Testis (tissue), 2 donors: ENCODE measurements around the gene CDPF1.

Experiments
- POLR2A ChIP-seq: fragments of 450-650 bp; IDR thresholded peaks from one replicate; pipeline ENCODE4 v1.6.1; 2017; ENCODE audit warnings: antibody characterized with exemption, mild to moderate bottlenecking, moderate library complexity
- TF ChIP-seq, protein P1 (sequence below), 3 experiments: fragments of 450-650 bp in 2 of 3; fragments of 200-600 bp in 1 of 3; sonication (generic) in 1 of 3; IDR thresholded peaks; one replicate each; pipeline ENCODE4 v1.5.1; 2016 to 2019; ENCODE audit warnings: antibody characterized with exemption in 3 of 3, mild to moderate bottlenecking in 2 of 3, moderate library complexity in 1 of 3

DNA sequence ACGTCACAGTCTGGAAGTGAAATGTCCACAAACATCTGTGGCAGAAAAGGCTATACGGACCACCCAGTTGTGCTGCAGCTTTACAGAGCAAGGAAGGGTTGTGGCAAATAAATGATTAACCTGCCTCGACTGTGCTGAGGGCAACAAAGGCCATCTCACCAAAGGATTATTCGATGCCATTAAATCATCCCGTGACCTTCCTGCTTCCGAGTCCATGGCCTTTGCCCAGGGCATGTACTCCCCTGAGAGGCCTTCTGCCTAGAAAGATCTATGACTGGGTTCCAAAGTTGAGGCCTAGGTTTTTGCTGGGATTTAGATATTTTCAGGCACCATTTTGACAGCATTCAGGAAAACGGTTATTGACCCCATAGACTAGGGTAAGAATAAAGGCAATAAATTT lies 9.2 kb downstream of the CDPF1 start:
- TF ChIP-seq, protein P1, sequence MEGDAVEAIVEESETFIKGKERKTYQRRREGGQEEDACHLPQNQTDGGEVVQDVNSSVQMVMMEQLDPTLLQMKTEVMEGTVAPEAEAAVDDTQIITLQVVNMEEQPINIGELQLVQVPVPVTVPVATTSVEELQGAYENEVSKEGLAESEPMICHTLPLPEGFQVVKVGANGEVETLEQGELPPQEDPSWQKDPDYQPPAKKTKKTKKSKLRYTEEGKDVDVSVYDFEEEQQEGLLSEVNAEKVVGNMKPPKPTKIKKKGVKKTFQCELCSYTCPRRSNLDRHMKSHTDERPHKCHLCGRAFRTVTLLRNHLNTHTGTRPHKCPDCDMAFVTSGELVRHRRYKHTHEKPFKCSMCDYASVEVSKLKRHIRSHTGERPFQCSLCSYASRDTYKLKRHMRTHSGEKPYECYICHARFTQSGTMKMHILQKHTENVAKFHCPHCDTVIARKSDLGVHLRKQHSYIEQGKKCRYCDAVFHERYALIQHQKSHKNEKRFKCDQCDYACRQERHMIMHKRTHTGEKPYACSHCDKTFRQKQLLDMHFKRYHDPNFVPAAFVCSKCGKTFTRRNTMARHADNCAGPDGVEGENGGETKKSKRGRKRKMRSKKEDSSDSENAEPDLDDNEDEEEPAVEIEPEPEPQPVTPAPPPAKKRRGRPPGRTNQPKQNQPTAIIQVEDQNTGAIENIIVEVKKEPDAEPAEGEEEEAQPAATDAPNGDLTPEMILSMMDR (IDR thresholded peaks at IDR 0.05), result no peak
- no peak for TF ChIP-seq POLR2A
